NB4 (cell line): Measurements from ENCODE around the gene SEZ6L2.

ENCODE experiments used
- CTCF ChIP-seq: IDR thresholded peaks from one replicate; pipeline ENCODE4 v1.5.1; 2012; ENCODE audit warnings: low read depth, low read length
- MAX ChIP-seq: IDR thresholded peaks from 2 replicates; pipeline ENCODE4 v1.6.1; 2011; ENCODE audit warnings: low read depth, low read length
- POLR2A ChIP-seq: IDR thresholded peaks from 2 replicates; pipeline ENCODE4 v1.6.1; 2011; ENCODE audit warnings: mild to moderate bottlenecking; ENCODE audit not compliant: insufficient read length; ENCODE audit errors: extremely low read depth

GRCh38 chr16:29841631-29842030, 57.7 kb downstream of the SEZ6L2 start:
- TF ChIP-seq CTCF (no peak), POLR2A (no peak), MAX (no peak)
